HG02759 (cell line): Measurements from ENCODE around the gene NEK8.
A peak's percentile ranks its signal among the peaks of the same experiment; 100 is the strongest.
"Not testable (repeated sequence)": the region's sequence is repeated elsewhere in the genome, so short reads cannot be mapped to it uniquely, and the experiment has no call there.

ENCODE experiments used
- ATAC-seq: cut with Tn5 transposase; IDR thresholded peaks from one replicate; pipeline ENCODE4 v1.9.1; 2021; ENCODE audit warnings: mild to moderate bottlenecking, moderate library complexity; ENCODE audit not compliant: unreplicated experiment

The NEK8 gene

DNA sequence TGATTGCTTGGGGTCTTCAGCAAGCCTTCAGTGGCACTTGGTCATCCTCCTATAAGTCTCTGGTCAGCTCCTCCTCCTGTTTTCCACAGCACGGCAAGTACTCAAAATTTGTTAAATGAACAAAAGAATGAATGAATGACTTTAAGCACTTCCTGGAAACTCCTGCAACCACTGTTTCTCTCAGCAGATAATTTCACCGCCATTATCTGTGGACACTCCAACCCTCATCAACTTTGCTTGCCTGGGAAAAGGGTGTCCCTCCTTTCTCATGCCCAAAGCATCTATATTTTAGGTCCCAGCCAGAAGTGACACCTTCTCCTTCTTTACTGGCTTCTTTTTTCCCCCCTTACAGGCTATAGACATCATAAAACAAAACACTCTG lies 21.3 kb upstream of the NEK8 start:
- no peak for ATAC-seq

DNA sequence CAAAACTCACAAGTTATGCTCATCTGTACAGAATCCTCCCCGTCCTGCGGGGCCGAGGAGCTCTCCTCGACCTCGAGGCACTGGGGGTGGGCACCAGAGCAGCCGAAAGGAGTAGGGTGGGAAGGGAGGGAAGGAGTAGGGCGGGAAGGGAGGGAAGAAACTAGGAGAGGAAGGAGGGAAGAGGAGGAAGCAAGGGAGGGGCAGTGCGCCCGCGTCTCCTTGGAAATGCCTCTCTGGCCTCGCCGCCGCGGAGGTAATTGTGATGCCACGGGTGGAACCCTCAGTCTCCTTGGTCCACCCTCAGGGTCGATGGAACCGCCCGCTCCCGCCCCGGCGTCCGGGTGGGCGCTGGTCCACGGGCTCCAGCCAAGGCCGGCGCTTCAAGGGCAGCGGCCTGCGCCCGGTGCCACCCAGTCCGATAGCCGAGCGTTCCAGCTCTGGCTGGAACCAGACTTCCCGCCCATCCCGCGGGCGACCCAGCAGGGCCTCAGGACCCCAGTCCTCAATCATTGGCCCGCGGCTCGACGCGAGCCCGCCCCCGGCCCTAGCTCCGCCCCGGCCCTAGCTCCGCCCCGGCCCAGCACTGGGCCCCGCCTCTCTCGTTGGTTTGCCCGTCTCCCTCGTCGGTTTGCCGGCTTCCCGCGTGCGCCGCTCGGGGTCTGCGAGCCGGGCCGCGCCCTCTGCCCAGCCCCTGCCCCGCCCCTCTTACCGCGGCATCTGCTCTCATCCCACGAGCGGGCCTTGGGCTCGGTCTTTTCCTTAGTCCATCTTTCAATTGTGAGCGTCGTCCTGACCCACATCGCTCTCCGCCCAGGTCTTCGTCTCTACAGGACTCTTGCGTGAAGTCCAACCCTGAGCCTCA lies 17.5 kb upstream of the NEK8 start:
- ATAC-seq, result peak; percentile 81

DNA sequence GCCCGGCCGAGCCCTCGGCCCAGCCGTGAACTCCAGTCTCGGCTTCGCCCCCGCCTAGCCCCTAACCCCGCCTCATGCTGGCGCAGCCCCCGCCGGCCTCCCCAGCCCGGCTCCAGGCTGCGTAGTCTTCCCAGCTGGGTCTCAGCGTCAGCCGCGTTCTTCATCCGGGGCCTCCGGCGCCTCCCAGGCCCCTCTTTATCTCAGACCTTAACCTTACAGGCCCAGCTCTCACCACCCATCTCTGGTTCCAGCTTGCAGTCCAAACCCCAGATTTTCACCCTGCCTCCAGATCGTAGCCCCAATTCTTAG lies 16.9 kb upstream of the NEK8 start, which contains the start of gene PROCA1:
TSS of gene PROCA1 (minus strand) at position 166 of the 309 bp plus-strand sequence. CDS start 228 bp downstream, outside the sequence.
- ATAC-seq, result no peak

DNA sequence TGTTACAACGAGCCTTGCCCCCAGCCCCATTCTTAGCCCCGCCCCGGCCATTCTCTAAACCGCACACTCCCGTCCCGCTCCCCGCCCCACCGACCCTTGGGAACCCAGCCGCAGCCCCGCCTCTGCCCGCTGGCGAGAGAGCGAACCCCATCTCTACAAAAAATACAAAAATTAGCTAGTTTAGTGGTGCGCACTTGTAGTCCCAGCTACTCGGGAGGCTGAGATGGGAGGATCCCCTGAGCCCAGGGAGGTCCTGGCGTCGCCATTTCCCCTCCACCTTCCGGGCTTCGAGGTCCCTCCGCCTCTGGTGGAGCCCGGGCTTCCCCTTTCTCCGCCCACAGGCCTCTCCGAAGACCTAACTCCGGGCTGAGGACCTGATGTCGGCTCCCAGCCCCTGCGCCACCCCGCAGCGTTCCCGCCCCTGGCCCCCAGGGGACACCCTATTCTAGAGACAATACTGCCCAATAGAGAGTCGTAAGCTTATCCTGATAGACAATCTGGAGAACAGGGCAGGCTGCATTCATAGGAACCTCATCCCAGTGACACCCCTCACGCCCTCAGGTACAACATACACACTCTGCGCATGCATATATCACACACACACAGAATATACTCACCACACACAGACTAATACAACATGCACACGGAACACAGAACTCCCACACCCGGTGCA lies 16.4 kb upstream of the NEK8 start:
- peak; percentile 35 for ATAC-seq

DNA sequence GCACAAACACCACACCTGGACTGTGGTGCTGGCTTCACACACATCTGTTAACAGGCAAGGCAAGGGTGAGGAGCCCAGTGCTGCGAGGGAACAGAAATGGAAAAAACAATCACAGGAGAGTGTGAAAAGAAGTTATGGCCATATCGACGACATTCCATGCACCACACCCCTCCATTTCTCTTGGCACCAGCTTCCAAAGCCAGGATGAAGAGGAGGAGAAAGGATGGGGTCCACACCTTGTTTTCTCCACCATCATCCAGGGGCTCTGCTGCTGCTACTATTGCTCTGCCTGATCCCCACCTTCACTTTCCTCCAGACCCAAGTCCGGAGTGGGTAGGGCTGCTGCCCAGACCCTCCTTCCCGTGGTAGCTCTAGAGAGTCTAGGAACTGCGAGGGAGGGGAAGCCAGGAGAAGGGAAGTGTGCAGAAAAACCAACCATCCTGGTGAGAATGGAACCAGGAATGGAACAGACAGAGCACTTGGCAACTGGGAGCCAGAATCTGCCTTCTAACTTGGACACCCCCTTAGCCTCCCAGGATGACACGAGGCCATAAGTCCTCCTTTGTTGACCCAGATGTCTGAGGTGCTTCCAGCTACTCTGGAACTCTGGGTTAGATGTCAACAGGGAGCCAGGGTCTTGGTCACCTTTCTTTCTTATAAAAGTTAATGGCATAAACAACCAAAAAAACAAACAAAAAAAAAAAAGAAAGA lies 15.7 kb upstream of the NEK8 start:
- no peak for ATAC-seq

DNA sequence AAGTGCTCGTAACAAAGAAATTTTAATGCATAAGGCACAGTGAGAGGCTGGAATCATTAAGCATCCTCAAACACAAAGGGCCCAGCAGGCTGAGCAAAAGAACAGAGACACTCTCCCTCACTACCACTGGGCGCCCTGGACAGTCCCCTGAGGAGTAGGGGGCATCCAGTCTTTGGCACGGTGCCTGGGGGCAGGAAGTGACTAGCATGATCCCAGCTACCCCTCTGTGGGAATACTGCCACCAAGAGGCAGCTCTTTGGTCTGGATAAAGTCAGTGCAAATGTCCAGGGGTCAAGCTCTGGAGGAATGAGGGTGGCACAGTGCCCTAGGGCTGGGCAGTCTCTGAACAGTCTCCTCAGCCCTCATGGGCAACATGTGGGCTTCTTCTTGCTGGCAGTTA lies 14.3 kb upstream of the NEK8 start:
- no peak for ATAC-seq

DNA sequence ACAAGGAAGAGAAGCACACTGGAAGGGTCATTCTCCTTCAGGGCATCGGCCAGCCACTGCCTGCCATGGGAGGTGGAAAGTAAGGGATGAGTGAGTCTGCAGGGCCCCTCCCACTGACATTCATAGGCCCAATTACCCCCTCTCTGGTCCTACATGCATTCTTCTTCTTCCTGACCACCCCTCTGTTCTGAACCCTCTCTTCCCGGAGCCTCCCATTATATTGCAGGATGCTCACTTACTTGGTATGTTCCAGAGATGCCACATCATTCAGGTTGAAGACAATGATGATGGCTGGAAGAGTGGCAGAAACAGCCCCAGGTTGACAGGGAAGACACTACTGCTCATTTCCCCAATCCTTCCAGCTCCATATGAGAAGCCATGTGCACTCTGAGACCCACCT lies 13.4 kb upstream of the NEK8 start:
- ATAC-seq, result no peak

DNA sequence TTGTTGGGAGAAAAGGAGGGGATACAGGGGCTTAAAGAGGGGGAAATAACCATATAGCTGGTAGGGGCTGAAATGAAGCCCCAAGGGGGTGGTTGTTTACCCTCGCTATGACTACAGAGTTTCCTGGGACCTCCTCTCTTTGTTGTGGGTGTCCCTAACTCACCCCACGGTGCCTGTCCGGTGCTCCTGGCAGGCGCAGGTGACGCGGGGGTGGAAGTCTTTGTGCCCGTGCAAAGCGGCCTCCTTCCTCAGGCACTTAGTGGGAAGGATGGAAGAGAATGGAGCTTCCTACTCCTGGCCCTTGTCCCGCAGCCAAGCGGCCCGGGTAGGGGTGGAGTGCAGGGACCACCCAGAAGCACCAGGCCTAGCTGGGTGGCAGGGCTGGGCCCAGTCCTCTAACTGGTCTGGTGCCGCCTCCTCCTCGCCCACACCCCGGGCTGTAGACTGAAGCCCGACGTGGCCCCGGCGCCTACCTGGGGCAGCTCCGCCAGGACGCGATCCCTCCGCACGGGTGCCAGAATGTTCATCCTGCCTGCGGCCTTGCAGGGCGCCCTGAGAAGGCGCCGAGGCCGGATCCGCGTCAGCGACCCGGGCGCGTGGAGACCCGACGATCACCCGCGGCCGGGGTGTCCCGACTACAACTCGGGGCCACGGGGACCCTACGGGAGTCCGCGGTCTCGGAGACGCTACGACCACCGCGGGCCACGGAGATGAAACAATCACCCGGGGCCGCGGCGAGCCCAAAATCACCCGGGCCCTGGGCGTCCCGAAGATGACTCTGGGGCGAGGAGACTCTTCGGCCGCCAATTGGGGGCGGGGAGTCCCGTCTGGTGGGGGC lies 11.6 kb upstream of the NEK8 start:
- no peak for ATAC-seq

DNA sequence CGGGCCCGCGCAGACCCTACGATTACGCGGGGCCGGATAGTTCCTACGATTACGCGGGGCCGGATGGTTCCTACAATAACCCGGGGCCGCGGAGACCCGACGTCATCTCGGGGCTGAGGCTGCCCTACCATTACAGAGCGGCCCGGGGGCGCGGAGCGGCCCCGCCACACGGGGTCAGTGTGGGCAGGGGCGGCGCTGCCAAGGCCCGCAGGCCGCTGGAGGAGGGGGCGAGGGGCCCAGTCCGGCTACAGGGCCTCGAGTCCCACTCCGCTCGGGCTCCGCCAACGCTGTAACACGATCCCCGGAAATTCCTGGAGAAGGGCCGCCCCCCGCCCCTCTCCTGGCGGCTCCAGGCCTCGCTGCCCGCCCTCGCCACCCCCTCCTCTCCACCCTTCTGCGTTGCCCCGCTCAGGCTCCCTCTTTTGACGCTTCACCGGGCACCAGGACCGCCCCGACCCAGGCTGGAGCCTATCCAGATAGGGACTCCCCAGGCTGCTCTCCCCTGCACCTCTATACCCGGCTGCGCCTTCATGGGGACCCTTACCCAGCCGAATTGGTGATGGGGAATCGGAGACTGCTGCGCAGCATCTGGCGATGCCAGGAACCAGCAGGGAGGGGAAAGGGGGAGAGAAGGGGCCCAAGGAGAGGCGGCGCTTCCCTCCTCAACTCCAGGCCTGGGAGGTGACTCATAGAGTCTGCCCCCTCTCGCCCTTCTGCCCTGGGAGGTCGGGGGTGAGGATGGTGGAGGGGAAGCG lies 10.8 kb upstream of the NEK8 start, which contains the start of gene RAB34:
TSS of gene RAB34 (minus strand) at position 291 of the 755 bp plus-strand sequence. CDS start 602 bp downstream, outside the sequence.
- no peak for ATAC-seq

DNA sequence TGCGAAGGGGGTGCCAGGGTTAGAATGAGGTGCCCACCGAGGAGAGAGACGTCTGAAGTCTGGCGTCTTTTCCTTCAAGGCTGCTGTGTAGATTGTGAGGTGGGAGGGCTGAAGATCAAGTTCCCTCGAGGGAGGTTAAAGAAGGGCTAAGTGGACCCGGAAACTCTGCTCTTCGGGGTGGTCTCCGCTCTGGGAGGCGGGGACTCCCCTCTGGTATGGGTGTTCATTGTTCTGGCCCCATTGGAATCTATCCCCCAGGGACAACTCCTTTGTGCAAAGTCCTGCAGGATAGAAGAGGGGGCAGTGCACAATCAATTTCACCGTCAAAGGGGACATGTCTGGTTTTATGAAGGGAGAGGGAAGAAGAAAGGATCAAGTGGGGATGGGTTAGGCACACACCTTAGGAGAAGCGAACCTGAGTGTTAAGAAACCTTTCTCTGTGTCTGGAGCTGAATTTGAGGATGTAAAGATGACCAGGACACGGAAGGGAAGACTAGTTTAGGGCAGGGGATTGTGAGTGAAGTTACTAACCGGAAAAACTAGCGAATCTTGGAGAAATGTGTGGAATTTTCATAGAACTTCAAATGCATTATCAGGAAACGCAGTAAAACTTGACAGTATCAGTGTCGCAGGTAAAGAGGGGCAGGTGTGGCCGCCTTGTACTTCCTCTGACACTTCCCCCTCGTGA lies 10.1 kb upstream of the NEK8 start:
- no peak for ATAC-seq

DNA sequence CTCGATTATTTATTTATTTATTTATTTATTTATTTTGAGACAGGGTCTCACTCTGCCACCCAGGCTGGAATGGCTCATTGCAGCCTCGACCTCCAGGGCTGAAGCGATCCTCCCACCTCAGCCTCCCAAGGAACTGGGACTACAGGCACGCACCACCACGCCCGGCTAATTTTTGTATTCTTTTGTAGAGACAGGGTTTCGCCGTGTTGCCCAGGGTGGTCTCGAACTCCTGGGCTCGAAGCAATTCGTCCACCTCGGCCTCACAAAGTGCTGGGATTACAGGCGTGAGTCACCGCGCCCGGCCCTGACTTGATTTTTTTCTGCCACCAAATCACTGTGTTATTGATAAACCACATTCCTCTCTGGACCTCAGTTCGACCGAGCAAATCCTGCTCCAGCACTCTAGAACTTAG lies 9.6 kb upstream of the NEK8 start:
- ATAC-seq, result peak; percentile 3

DNA sequence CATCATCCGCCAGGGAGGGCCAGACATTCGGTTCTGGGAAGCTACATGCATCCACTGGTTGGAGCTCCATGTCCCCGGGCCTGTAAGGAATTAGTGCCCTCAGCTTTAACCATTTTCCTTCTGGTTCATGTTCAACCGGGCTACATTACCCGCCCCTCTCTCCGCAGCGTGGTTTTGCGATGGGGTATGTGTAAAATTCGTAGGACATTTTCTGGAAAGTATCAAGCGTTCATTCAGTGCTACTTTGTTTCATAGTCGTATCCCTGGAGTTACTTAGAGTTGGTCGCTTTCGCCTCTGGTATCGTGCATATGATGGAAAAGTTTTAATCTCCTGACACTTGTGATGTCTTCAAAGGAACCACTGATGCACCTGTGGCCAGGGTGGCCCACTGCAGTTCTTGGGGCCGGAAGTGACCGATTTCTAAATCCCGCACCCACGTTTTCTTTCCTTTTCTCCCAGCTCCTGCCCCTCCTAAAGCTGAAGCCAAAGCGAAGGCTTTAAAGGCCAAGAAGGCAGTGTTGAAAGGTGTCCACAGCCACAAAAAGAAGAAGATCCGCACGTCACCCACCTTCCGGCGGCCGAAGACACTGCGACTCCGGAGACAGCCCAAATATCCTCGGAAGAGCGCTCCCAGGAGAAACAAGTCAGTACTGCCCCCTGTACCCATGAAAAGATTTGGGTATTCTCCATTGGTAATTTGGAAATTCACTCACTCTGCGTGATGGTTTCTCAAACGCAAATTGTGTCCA lies 8.2 kb upstream of the NEK8 start:
- no peak for ATAC-seq

DNA sequence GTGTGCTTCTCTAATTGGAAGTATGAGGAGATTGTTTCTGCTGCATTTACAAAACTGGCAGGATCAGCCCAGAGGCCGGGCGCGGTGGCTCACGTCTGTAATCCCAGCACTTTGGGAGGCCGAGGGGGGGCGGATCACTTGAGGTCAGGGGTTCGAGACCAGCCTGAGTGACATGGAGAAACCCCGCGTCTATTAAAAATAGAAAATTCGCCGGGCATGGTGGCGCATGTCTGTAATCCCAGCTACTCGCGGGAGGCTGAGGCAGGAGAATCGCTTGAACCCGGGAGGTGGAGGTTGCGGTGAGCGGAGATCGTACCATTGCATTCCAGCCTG lies 7.6 kb upstream of the NEK8 start:
- ATAC-seq, result not testable (repeated sequence)

DNA sequence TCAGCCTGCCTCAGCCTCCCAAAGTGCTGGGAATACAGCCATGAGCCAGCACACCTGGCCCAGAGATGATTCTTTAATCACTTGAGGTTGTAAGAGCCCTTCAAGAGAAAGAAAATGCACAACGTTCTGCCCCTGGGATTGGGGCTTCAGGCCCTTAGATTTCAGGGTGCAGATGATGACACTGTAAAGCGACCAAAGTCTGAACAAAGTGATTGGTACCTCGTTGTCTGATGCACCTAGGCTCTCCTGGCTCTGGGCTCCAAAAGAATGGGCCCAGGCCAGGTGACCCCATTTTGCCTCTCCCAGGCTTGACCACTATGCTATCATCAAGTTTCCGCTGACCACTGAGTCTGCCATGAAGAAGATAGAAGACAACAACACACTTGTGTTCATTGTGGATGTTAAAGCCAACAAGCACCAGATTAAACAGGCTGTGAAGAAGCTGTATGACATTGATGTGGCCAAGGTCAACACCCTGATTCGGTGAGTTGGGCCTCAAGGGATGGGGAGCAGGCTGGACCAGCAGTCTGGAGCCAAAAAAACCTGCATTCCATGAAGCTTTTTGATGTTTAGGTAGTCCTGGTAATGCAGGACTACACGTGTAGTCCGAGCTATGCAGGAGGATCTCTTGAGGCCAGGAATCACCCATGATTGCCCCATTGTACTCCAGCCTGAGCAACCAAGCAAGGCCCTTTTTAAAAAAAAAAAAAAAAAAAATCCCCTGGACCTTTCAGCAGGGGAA lies 6.0 kb upstream of the NEK8 start:
- ATAC-seq, result no peak

DNA sequence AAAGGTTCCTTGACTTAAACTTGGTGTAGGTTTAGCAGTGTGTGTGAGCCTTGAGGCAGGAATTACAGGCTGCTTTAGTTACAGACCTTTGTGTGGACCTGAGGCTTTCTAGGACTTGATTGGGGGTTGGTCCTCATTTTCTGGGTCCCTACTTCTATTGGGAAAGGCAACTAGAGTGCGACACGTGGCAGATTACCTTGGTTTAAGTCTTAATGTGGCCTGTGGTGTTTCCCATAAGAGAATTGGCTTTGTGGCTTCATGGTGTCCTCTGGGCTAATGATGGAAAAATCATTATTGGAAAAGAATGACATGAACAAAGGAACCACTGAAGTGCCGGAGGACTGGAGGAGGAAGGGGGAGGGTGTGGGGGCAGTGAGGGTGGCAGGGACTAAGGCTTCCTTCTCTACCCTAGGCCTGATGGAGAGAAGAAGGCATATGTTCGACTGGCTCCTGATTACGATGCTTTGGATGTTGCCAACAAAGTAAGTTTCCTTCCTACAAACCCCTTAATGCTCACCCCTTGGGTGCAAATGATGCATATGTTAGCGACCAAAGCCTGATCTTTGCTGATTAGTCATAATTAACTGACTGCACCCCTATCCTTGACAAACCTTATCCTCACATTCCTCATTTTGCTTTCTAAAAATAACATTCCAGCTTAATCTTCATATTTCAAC lies 5.3 kb upstream of the NEK8 start:
- no peak for ATAC-seq

DNA sequence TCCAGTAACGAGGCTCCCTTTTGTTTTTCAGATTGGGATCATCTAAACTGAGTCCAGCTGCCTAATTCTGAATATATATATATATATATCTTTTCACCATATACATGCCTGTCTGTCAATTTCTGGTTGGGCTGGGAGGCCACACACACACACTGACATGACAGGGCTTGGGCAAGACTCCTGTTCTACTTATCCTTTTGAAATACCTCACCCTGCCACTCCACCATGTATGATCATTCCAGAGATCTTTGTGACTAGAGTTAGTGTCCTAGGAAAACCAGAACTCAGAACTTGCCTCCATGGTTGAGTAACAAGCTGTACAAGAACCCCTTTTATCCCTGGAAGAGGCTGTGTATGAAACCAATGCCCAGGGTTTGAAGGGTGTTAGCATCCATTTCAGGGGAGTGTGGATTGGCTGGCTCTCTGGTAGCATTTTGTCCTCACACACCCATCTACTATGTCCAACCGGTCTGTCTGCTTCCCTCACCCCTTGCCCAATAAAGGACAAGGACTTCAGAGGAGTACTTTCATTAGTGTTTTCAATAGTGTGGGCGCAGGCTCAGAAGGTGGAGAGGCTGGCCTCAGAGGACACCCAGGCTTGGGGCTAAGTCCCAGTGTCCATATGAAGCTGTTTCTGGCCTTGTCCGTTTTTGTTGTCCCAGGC lies 4.6 kb upstream of the NEK8 start:
- ATAC-seq, result not testable (repeated sequence)

DNA sequence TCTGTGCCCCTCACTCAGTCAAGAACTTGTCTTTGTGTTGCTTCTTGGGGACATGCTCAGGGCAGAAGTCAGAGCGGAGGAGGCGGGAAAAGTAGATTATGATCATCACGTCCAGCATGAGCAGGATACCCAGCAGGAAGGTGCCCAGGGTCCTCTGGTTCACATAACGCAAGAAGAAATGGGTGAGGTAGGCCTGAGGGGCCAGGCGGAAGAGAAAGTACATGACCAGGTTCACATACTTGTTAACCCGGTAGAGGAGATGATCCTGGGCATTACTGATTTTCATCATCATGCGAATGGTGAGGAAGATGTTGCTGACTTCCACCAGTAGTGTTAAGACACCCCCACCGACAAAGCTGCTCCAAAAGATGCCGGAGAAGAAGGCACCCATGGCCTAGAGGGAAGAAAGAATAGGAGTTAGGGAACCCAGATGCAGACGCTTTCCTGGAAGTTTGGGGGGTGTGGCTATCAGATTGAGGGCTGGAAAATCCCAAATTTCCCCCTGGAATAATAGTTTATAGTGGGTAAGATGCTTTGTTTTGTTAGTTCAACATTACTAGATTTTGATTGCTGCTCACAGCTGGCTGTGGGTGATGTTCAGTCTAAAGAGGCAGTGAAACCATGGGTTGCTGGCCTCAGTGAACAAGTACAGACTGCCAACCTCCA lies 4.0 kb upstream of the NEK8 start:
- ATAC-seq, result no peak
